GM12878 (cell line): ENCODE measurements around the gene CIB2. TPM values are rescaled to one million over a fixed set of nuclear protein-coding genes. Genes with fewer than 3 reads are reported as not detected.

Source experiments
- ATAC-seq: fragments of 200-7000 bp; cut with Tn5 transposase; 3 replicates; pipeline ENCODE4 v1.9.1; 2020; ENCODE audit warnings: mild to moderate bottlenecking, moderate library complexity
- BruUV-seq: library from RNA; stranded (reverse); fragments of 400-500 nt; replicated peaks from 2 replicates; lab custom pipeline; 2021; lab: Mats Ljungman, UMichigan
- CTCF ChIA-PET: fragments of 300-600 bp; sonication (Branson Sonifier 250); formaldehyde crosslinking; extraction: SDS; loops from one replicate; lab custom pipeline; 2021; ENCODE audit warnings: inconsistent platforms; lab: Yijun Ruan, JAX
- POLR2A ChIA-PET: fragments of 350-600 bp; formaldehyde crosslinking; extraction: SDS; loops from one replicate; lab custom pipeline; 2021; ENCODE audit warnings: inconsistent platforms; lab: Charles Lee
- RAD21 ChIA-PET: fragments of 300-600 bp; sonication (Branson Sonifier 250); formaldehyde crosslinking; loops from one replicate; lab custom pipeline; 2023; ENCODE audit warnings: antibody characterized with exemption; ENCODE audit not compliant: unreplicated experiment; lab: Charles Lee
- SMC1A ChIA-PET: fragments of 300-600 bp; sonication (Branson Sonifier 250); formaldehyde crosslinking; loops from one replicate; lab custom pipeline; 2023; ENCODE audit not compliant: unreplicated experiment, uncharacterized antibody; lab: Charles Lee
- DNase-seq: peaks from one replicate; pipeline ENCODE4 v3.0.0-alpha.2; 2011; ENCODE audit warnings: low read depth, low spot score
- FAIRE-seq: peaks from 3 replicates; lab custom pipeline; 2011; peaks lifted over from hg19 to GRCh38; lab: Jason Lieb, UNC
- H2AFZ ChIP-seq: 2 replicates; pipeline ENCODE4 v1.6.0; 2011; ENCODE audit warnings: low read depth, low read length, control low read depth; ENCODE audit not compliant: control insufficient read depth
- H3K27ac ChIP-seq: 2 replicates; pipeline ENCODE4 v1.5.1; 2011; ENCODE audit warnings: control low read depth; ENCODE audit not compliant: control insufficient read depth, insufficient read depth
- H3K27me3 ChIP-seq, 2 experiments: replicated peaks in 1 of 2; 2 replicates each; pipeline versions ENCODE4 v1.6.0 to v1.6.1; 2011; ENCODE audit warnings: low read length in 1 of 2; ENCODE audit not compliant: control insufficient read depth in 2 of 2, insufficient read depth in 2 of 2
- H3K36me3 ChIP-seq, 2 experiments: 2 replicates each; pipeline ENCODE4 v1.5.1; 2011; ENCODE audit warnings: low read length in 1 of 2; ENCODE audit not compliant: control insufficient read depth in 2 of 2, insufficient read depth in 2 of 2
- H3K4me1 ChIP-seq: 2 replicates; pipeline ENCODE4 v1.6.1; 2011; ENCODE audit warnings: mild to moderate bottlenecking, low read length, moderate library complexity, mixed read lengths; ENCODE audit not compliant: control insufficient read depth, insufficient read depth
- H3K4me2 ChIP-seq: 2 replicates; pipeline ENCODE4 v1.6.0; 2011; ENCODE audit warnings: control low read depth; ENCODE audit not compliant: control insufficient read depth, insufficient read depth
- H3K4me3 ChIP-seq: fragments of 200-600 bp; sonication (generic); 2 replicates; pipeline ENCODE4 v1.5.1; 2016
- H3K79me2 ChIP-seq: 2 replicates; pipeline ENCODE4 v1.6.0; 2011; ENCODE audit warnings: low read length; ENCODE audit not compliant: control insufficient read depth, insufficient read depth
- H3K9ac ChIP-seq: 2 replicates; pipeline ENCODE4 v1.8.0; 2011; ENCODE audit warnings: low read length, control low read depth, mixed read lengths; ENCODE audit not compliant: control insufficient read depth, insufficient read depth
- H3K9me3 ChIP-seq: replicated peaks from 3 replicates; pipeline ENCODE4 v1.5.1; 2011; ENCODE audit warnings: mild to moderate bottlenecking, low read length; ENCODE audit not compliant: control insufficient read depth, insufficient read depth
- H4K20me1 ChIP-seq: 2 replicates; pipeline ENCODE4 v1.6.0; 2011; ENCODE audit not compliant: control insufficient read depth, insufficient read depth
- BACH1 ChIP-seq: fragments of 450-650 bp; IDR thresholded peaks from 2 replicates; pipeline ENCODE4 v1.6.1; 2017; ENCODE audit warnings: mild to moderate bottlenecking, borderline replicate concordance
- CREM ChIP-seq: IDR thresholded peaks from 2 replicates; pipeline ENCODE4 v1.6.1; 2014; ENCODE audit warnings: antibody characterized with exemption, low read depth
- E2F8 ChIP-seq: fragments of 450-650 bp; IDR thresholded peaks from 2 replicates; pipeline ENCODE4 v1.6.1; 2018; ENCODE audit warnings: mild to moderate bottlenecking, low read depth, moderate library complexity; ENCODE audit not compliant: partially characterized antibody
- HDGF ChIP-seq: fragments of 450-650 bp; IDR thresholded peaks from 2 replicates; pipeline ENCODE4 v1.6.1; 2016; ENCODE audit warnings: antibody characterized with exemption
- JUND ChIP-seq: IDR thresholded peaks from 2 replicates; pipeline ENCODE4 v1.6.1; 2012; ENCODE audit warnings: low read depth, mild to moderate bottlenecking, low read length, improper control_type of control experiment, moderate library complexity
- MTA3 ChIP-seq: IDR thresholded peaks from 2 replicates; pipeline ENCODE4 v1.6.1; 2012; ENCODE audit warnings: low read length, inconsistent platforms, borderline replicate concordance
- NR2F1 ChIP-seq: fragments of 450-650 bp; conservative IDR thresholded peaks from 2 replicates; pipeline ENCODE4 v1.6.1; 2017; ENCODE audit warnings: mild to moderate bottlenecking
- PML ChIP-seq: IDR thresholded peaks from 2 replicates; pipeline ENCODE4 v1.6.1; 2012; ENCODE audit warnings: low read length, inconsistent platforms
- WGBS: methylation state at CpG from one replicate; pipeline ENCODE4 v1.1.6; 2016; ENCODE audit warnings: low lambda C conversion rate; ENCODE audit not compliant: insufficient replicate concordance, insufficient coverage; ENCODE audit errors: missing lambda C conversion rate; 5-methylcytosine and 5-hydroxymethylcytosine counted together
- in situ Hi-C: fragments of 300-500 bp; cut with MboI; formaldehyde crosslinking; loops from 9 replicates; pipeline ENCODE4 v1.14.3; 2018; ENCODE audit warnings: mixed read lengths
- intact Hi-C: fragments of 100-400 bp; cut with micrococcal nuclease; formaldehyde crosslinking; loops from one replicate; pipeline ENCODE4 v1.14.2; 2022; ENCODE audit not compliant: unreplicated experiment
- polyA plus RNA-seq, 11 experiments: library from polyadenylated mRNA; depleted of rRNA in 4 of 11; unstranded in 6 of 11; stranded (reverse) in 5 of 11; fragments of >200 nt; fragmentation: Nextera tagmentation in 4 of 11; fragmentation: Illumina TruSeq in 1 of 11; extraction: Ambion mirVana in 4 of 11; extraction: Trizol in 1 of 11; gene quantifications; 1 replicate in 1 of 11; 2 replicates in 10 of 11; pipeline versions ENCODE4 v1.2.1 to v1.2.3, GENCODE V29; 2011 to 2016; ENCODE audit warnings: inconsistent platforms in 2 of 11, missing spikeins in 2 of 11, low read depth in 1 of 11
- total RNA-seq, 4 experiments: library from RNA; depleted of rRNA in 3 of 4; stranded (reverse); fragments of >200 nt in 3 of 4; fragmentation: Illumina TruSeq in 1 of 4; extraction: Trizol in 1 of 4; gene quantifications; 2 replicates each; pipeline versions ENCODE4 v1.2.1 to v1.2.3, GENCODE V29; 2013 to 2021
- TF ChIP-seq, protein P1 (sequence below): IDR thresholded peaks from 2 replicates; pipeline ENCODE4 v1.6.1; 2011; ENCODE audit warnings: low read depth, low read length, improper control_type of control experiment, borderline replicate concordance
- TF ChIP-seq, protein P2 (sequence below): fragments of 450-650 bp; formaldehyde crosslinking; IDR thresholded peaks from 2 replicates; pipeline ENCODE4 v1.4.0; 2020; ENCODE audit warnings: mild to moderate bottlenecking, moderate library complexity

CIB2 gene
- total and polyA plus RNA-seq, 10 of the 15 experiments (the other 5 are each of a cell fraction or from before 2014, with no cell fraction given): 0.56 to 12.1 (median 7.1) TPM

- TF ChIP-seq E2F8: no peak
- no peak for TF ChIP-seq JUND
- TF ChIP-seq NR2F1: no peak
- TF ChIP-seq HDGF: no peak
- TF ChIP-seq MTA3: peak; percentile 26; the same call in 1 of the 2 replicates
- peak; percentile 44; the same call in 1 of the 2 replicates for TF ChIP-seq BACH1
- TF ChIP-seq PML: no peak; the same call in 1 of the 2 replicates
These were observed 39.9 kb upstream of the CIB2 start (continued) for GRCh38 chr15:78170848-78171773.

DNA sequence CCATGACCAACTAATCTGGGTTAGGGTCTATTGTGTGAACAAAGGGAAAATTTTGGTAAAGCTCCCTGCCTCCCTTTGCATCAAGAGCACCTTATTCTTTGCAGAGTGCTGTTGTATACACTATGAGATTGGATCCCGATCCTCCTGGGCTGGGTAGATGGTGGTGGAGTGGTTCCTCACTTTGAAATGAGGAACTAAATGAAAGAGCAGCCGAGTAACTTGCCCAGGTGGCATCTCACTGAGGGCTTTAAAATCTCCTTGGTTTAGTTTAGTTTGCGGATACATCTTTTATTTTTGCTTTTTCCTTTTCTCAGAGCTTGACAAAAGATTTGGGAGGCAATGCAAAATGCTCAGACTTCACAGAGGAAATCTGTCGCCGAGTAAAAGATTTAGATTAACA, 37.4 kb upstream of the CIB2 start:
- H3K4me3 ChIP-seq: no peak overlapping the region
- no peaks in the 10 kb centered on the region for H3K27me3 ChIP-seq
- peak overlapping the region; percentile 50 for H3K4me2 ChIP-seq
- WGBS: 87% methylated on average over 5 of the region's 5 CpGs
- no peak for DNase-seq
- peaks cover 8% of the 10 kb centered on the region for H3K79me2 ChIP-seq
- SMC1A ChIA-PET: interaction anchor here (1.2 to 13.7 kb wide), 7 partner anchors 8 to 71 kb away, joined by 3 to 152 read pairs (median 11); partner anchors contain the start of gene IDH3A
- peak overlapping the region; percentile 88 for H3K27ac ChIP-seq
- FAIRE-seq: no peak
- H3K9ac ChIP-seq: peak overlapping the region; percentile 25; the same call in 1 of the 2 replicates
- RAD21 ChIA-PET: interaction anchor here (1.1 to 7.0 kb wide), 4 partner anchors 16 to 131 kb away, joined by 3 to 53 read pairs (median 4); partner anchors contain the start of genes IDH3A and SKIC8
- peaks cover 23 to 44% of the 10 kb centered on the region in 2 experiments for H3K36me3 ChIP-seq
- H4K20me1 ChIP-seq: no peaks in the 10 kb centered on the region
- BruUV-seq: no TSS peak
- POLR2A ChIA-PET: interaction anchor here (1.2 to 3.0 kb wide), 3 partner anchors 13 to 19 kb away, joined by 4 to 29 read pairs (median 15); partner anchors contain the start of gene IDH3A
- intact Hi-C loops (loop anchor here (5.0 kb wide), 1 partner anchor 101 kb away; no protein-coding TSS in a partner anchor), in situ Hi-C loops (loop anchor here (25.0 kb wide), 1 partner anchor 819 kb away; no protein-coding TSS in a partner anchor)
- H2AFZ ChIP-seq: peak overlapping the region; percentile 26; the same call in 1 of the 2 replicates
- peaks cover 66% of the 10 kb centered on the region for H3K4me1 ChIP-seq
- CTCF ChIA-PET: interaction anchor here (0.9 to 7.1 kb wide), 9 partner anchors 9 to 73 kb away, joined by 3 to 48 read pairs (median 5); partner anchors contain the start of gene CIB2
- peaks cover 8% of the 10 kb centered on the region; the same call in 2 of the 3 replicates for H3K9me3 ChIP-seq
- peak; percentile 28 for ATAC-seq
- no peak for TF ChIP-seq JUND
- TF ChIP-seq, protein P1, sequence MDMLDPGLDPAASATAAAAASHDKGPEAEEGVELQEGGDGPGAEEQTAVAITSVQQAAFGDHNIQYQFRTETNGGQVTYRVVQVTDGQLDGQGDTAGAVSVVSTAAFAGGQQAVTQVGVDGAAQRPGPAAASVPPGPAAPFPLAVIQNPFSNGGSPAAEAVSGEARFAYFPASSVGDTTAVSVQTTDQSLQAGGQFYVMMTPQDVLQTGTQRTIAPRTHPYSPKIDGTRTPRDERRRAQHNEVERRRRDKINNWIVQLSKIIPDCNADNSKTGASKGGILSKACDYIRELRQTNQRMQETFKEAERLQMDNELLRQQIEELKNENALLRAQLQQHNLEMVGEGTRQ: no peak
- no peak for TF ChIP-seq CREM
- TF ChIP-seq, protein P2, sequence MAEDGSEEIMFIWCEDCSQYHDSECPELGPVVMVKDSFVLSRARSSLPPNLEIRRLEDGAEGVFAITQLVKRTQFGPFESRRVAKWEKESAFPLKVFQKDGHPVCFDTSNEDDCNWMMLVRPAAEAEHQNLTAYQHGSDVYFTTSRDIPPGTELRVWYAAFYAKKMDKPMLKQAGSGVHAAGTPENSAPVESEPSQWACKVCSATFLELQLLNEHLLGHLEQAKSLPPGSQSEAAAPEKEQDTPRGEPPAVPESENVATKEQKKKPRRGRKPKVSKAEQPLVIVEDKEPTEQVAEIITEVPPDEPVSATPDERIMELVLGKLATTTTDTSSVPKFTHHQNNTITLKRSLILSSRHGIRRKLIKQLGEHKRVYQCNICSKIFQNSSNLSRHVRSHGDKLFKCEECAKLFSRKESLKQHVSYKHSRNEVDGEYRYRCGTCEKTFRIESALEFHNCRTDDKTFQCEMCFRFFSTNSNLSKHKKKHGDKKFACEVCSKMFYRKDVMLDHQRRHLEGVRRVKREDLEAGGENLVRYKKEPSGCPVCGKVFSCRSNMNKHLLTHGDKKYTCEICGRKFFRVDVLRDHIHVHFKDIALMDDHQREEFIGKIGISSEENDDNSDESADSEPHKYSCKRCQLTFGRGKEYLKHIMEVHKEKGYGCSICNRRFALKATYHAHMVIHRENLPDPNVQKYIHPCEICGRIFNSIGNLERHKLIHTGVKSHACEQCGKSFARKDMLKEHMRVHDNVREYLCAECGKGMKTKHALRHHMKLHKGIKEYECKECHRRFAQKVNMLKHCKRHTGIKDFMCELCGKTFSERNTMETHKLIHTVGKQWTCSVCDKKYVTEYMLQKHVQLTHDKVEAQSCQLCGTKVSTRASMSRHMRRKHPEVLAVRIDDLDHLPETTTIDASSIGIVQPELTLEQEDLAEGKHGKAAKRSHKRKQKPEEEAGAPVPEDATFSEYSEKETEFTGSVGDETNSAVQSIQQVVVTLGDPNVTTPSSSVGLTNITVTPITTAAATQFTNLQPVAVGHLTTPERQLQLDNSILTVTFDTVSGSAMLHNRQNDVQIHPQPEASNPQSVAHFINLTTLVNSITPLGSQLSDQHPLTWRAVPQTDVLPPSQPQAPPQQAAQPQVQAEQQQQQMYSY (CRISPR knock-in tag): no peak
